HG02970 (cell line): ENCODE results near the gene ACKR1.

Source experiments
- ATAC-seq: cut with Tn5 transposase; IDR thresholded peaks from one replicate; pipeline ENCODE4 v1.9.1; 2021; ENCODE audit warnings: mild to moderate bottlenecking, moderate library complexity, moderate number of reproducible peaks; ENCODE audit not compliant: unreplicated experiment, low FRiP score

The ACKR1 gene

DNA sequence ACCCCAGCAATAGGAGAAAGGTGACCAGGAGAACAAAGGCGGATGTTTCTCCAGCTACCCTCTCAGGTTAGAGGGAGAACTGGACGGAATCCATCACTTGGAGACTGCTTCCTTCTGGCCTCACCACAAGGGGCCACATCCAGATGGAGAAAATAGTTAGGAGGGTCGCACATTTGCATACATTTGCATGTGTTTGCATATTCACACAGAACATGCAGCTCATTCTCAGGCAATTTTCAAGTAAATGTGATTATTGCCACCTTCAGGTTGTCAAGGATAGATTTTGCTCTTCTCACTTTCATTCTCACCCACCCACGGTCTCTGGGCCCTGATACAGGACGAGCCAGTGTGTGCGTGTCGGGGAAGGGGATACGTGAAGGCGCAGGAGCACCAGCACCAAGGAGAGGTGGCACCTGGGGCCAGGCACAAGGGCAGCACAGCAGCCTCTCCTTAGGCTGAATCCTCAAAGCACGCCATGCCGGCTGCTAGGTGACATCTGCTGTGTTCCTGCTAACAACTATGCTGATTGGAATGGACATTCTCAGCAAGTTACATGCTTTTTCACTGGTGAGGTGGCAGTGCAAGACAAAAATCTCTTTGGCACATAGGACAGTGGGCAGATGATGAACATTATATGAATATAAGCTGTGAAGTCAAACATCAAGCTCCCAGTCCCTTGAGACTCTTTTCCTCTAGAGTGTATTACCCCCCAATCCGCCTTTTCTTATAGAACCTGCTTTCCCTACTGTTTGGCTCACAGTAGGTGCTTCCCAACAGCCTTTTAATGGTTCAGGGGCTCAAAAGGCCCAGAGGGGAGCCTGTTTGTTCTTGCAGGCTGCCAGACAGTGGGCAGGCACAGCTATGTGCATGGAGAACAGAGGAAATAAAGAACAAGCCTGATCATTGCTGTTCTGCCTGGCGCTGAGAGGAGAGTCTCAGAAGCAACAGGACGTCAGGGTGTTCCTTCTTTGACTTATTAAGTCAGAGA, 14.3 kb downstream of the ACKR1 start:
- ATAC-seq = no peak

DNA sequence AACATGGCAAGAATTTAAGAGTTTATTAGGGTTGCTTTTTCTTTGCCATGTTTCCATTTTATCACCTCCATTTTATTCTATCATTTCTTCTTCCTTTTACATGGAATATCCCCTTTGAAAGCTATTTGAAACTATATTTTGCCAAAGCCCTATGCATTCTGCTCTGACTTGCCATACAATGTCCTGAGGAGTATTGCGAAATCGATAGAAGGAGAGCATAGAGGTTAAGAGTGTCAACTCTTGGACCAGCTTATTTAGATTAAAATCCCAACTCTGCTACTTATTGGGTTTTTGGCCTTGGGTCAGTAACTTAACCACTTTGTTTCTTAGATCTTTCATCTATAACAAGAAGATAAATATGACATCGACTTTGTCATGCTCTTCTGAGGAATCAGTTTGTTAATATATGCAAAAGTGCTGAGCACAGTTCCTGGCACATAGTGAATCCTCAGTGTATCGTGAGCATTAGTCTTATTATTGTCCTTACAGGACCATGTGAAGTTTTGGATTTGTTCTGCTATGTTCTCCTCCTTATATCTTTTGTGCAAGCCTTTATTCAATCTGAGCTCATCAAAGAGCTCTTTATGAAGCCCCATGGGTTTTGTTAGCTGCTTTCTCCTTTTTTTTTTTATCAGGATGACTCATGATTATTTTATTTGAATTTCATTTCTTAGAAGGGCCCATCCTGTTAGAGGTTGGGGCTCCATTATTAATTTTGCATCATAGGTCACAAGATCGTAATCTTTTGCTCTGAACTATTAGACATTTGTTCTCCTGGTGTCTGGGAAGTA, 17.6 kb downstream of the ACKR1 start:
- no peak for ATAC-seq

DNA sequence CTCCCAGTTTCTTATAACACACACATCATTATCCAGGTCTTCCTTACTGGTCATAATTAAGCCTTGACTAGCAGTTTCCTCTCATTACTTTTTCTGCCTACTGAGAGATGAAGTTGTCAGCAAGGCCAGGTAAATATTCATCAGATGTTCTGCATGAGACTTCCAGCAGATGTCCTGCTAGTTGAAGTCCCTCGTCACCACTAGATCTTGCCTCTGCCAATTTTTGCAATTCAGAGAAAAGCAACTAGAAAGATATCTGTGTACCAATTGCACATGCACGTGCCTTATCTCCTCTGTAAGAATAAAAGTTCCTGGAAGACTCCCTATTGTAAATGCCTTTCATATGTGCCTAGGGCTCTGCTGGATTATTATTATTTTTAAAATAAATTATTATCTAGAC, 18.3 kb downstream of the ACKR1 start:
- ATAC-seq = no peak

DNA sequence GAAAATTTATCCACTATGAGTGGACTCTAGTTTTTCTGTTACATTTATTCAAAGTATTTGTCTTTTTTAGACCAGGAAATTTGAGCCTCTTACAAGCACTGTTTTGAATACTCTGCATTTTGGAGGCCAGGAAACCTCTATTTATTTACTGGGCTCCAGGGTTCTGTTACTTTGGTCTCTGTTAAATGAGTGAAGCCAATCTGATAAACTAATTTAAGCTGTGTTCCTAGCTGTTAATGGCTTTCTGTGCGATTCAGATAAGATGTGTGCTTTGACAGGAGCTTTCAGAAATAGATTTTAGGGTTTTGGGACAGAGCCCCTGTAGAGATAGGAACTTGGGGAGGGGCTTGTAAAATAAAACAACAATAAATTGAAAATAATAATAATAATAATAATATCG, 23.9 kb downstream of the ACKR1 start:
- no peak for ATAC-seq

DNA sequence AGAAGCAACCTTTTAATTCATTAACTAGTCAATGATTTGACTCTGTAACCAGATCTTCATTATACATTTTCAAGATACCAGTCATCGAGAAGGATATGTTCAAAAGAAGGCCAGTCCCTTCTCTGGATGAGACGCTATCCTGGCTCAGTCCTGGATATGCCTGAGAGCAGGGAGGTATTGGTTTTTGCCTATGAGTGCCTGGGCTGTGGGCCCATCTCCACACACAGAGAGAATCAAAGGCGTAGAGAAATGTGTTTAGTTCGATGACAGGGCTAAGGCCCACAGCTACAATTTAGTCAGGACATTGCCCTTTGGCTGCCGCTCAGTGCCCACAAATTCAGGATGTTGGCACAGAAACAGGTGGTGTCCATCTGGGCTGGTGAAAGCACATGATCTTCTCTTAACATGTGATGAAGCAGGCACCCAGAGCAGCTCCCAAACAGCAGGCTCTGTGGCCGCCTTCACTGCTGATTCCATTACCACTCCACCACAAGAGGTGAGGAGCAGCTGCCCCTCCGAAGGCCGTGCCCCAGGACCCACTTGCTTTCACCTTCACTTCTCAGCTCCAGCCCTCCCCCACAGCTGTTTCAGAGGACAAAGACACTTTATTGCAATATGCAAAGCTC, 24.7 kb downstream of the ACKR1 start:
- no peak for ATAC-seq

DNA sequence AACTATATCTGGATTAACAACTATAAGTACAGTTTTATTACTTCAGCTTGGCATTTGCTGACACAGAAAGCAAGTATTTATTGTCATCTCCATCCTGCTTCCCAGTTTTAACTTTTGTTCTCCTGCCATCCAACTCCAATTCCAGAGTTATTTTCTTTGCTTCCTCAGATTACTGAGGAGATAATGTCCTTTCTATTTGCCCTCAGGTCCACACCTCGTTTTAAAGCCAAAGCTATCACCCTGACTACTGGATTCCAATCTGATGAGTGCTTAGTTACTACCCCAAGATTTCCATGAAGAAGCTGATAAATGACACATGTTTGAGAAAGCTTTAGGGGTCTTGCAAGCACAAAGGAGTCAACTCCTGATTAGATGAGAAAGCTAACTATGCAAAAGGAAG, 25.2 kb downstream of the ACKR1 start:
- no peak for ATAC-seq

DNA sequence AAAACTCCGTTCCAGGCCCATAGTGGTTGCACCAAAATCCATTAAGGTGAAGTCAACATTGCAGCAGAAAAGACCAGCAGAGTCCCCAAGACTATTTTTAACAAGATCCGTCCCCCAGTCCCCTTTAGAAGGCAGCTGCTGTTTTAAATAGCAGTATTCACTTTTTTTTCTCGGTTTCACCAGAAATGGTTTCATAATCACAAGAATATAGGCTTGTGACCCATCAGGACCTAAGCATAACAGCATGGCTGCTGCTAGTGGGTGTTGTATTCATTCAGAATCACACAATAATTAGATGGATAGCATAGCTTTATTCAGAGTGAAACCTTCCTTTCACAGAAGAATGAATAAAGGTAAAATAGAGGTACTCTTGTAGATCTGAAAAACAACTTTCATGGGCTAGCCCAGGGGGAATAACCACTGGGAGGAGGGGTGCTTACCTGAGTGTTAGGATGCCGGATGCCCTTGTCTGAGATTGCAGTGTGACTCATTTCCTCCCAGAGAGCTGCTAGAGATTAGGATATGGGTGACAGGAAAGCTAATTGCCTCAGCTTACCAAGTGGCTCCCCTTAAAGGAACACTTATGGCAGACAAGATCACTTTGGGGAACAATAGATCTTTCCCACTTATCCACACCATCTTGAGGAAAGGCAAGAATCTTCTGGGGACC, 35.0 kb downstream of the ACKR1 start:
- ATAC-seq = no peak

DNA sequence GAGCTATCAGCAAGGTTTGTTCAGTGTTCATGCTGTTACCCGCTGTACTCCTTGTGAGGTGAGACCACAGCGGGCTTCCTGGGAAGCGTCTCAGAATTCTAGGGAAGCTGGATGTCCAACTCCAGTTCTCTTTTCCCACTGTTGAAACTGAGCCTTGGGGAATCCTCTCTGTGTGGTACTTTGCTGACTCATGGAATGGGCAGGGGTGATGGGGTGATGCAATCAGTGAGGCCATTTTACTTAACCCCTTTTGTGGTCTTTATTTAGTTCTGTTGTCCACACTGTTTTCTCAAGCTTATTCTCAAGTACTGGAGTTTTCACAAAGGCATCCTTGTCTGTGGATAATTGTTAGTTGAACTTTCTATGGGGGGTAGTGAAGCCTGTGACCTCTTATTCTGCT, 42.6 kb downstream of the ACKR1 start:
- ATAC-seq = no peak

DNA sequence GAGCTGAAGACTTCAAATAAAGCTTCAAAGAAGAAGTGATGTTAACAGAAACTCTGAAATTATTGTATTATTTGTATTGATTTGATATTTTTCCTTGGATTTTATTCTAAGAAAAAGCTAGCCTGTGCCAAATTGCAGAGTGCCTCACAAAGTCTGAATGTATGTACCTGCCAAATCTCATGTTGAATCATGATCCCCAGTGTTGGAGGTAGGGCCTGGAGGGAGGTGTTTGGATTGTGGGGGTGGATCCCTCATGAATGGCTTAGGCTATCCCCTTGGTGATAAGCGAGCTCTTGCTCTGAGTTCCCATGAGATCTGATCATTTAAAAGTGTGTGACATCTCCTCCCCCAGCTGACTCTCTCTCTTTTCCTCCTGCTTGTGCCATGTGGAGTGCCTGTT, 43.6 kb downstream of the ACKR1 start:
- ATAC-seq = no peak

DNA sequence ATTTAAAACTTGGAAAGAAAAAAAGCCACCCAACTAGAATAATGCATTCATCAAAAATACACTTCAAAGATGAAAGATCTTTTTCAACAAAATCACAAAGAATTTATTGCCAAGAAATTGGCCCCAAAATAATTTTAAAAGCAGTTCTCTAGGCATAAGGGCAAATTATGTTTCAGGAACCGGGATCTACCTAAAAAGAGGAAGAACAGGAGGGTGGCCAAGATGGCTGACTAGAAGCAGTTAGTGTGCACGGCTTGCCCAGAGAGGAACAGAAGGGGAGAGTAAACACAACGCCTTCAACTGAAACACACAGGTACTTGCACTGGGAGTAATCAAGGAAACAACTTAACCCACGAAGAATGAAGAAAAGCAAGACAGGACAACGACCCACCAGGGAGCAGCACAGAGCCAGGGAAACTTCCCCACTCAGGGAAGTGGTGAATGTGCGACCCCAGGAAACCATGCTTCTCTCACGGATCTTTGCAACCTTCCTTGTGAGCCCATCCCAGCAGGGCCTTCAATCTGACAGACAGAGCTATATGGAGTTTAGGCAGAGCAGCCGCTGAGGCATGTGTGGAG, 46.1 kb downstream of the ACKR1 start:
- ATAC-seq = no peak
